ENCODE measurements around the gene DSG2.

DNA sequence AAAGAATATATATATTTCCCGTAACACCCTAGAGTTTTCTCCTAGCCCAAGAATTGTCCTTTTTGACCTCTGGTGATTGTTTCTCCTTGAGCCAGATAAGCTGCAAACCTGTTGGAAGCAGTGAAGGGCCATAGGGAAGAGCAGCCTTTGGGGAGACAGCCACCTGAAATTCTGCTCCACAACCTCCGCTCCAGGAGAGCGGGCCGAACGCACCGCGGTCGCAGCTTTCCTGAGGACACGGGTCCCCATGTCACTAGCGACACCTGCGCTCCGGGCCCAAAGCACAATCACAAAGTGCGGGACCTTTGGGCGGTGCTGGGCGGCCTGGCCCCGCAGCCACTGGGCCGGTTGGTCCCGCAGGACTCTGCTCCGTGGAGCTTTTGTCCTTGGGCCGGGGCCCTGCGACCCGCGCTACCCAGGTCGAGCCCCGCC is 557 bp upstream of the DSG2 start:
- TF ChIP-seq, protein P1, sequence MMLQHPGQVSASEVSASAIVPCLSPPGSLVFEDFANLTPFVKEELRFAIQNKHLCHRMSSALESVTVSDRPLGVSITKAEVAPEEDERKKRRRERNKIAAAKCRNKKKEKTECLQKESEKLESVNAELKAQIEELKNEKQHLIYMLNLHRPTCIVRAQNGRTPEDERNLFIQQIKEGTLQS (IDR thresholded peaks at IDR 0.05): no peak
- TF ChIP-seq EZH2 (IDR thresholded peaks at IDR 0.05) (no peak), POLR2A (IDR thresholded peaks at IDR 0.05; ENCODE audit: borderline replicate concordance, extremely low read depth, insufficient read depth, insufficient read length) (no peak)
- TF ChIP-seq, protein P2, sequence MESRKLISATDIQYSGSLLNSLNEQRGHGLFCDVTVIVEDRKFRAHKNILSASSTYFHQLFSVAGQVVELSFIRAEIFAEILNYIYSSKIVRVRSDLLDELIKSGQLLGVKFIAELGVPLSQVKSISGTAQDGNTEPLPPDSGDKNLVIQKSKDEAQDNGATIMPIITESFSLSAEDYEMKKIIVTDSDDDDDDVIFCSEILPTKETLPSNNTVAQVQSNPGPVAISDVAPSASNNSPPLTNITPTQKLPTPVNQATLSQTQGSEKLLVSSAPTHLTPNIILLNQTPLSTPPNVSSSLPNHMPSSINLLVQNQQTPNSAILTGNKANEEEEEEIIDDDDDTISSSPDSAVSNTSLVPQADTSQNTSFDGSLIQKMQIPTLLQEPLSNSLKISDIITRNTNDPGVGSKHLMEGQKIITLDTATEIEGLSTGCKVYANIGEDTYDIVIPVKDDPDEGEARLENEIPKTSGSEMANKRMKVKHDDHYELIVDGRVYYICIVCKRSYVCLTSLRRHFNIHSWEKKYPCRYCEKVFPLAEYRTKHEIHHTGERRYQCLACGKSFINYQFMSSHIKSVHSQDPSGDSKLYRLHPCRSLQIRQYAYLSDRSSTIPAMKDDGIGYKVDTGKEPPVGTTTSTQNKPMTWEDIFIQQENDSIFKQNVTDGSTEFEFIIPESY (IDR thresholded peaks at IDR 0.05; ENCODE audit: extremely low read depth, insufficient replicate concordance, low read length): no peak
- TF ChIP-seq, protein P3, sequence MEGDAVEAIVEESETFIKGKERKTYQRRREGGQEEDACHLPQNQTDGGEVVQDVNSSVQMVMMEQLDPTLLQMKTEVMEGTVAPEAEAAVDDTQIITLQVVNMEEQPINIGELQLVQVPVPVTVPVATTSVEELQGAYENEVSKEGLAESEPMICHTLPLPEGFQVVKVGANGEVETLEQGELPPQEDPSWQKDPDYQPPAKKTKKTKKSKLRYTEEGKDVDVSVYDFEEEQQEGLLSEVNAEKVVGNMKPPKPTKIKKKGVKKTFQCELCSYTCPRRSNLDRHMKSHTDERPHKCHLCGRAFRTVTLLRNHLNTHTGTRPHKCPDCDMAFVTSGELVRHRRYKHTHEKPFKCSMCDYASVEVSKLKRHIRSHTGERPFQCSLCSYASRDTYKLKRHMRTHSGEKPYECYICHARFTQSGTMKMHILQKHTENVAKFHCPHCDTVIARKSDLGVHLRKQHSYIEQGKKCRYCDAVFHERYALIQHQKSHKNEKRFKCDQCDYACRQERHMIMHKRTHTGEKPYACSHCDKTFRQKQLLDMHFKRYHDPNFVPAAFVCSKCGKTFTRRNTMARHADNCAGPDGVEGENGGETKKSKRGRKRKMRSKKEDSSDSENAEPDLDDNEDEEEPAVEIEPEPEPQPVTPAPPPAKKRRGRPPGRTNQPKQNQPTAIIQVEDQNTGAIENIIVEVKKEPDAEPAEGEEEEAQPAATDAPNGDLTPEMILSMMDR (IDR thresholded peaks at IDR 0.05 in 2 of 3, conservative IDR thresholded peaks at IDR 0.05 in 1 of 3; ENCODE audit: borderline replicate concordance in 1 of 3, insufficient read depth in 1 of 3, low read depth in 2 of 3, low read length in 2 of 3): no peak

Data from HCT116 (cell line).